Fibroblast of peridontal ligament (primary cell): ENCODE measurements around the gene DCUN1D2.

Source experiments
- DNase-seq: peaks from one replicate; pipeline ENCODE4 v3.0.0-alpha.2; 2010; ENCODE audit errors: extremely low read depth

Gene DCUN1D2

DNA sequence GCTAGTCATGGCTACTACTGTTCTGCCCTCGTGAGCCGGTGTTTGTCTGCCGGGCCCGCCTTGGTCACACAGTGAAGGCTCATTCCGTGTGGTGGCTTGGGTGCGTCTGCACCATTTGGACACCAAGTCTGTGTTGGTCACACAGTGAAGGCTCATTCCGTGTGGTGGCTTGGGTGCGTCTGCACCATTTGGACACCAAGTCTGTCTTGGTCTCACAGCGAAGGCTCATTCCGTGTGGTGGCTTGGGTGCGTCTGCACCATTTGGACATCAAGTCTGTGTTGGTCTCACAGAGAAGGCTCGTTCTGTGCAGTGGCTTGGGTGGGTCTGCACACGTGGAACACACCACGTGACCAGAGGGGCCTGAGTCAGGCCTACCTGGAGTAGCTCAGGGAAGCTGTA lies 29.0 kb upstream of the DCUN1D2 start:
- no peak for DNase-seq

DNA sequence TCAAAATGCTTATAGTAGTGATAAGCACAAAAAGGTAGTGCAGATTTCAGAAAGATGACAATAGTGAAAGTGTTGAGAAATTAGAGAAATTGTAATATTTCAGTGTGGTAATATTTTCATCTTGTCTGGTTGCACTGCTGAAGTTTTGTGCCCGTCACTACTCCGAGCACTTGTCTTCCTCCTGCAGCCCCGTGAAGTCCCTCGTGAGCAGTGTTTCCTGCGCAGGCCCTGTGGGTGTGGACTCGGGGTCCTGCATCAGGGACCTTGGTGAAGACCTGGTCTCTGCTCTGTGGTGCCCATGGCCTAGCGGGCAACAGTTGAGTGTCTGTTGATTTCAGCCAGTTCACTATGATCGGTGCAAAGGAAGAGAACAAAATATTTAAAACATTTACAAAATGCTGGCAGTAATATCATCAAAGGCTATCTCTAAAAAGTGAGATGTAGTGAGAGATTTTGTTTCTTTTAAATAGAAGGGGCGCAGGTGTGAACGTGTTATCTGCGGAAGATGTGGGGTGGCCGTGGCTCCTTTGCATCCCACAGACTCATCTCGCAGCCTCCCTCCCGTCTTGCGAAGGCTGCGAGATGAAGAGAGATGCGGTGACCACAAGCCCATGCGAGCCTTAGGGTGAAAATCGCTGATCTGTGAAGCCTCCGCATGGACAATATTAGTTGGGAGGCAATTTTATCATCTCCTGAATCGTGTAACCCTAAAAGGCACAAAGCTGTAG lies 27.7 kb upstream of the DCUN1D2 start:
- DNase-seq: no peak

DNA sequence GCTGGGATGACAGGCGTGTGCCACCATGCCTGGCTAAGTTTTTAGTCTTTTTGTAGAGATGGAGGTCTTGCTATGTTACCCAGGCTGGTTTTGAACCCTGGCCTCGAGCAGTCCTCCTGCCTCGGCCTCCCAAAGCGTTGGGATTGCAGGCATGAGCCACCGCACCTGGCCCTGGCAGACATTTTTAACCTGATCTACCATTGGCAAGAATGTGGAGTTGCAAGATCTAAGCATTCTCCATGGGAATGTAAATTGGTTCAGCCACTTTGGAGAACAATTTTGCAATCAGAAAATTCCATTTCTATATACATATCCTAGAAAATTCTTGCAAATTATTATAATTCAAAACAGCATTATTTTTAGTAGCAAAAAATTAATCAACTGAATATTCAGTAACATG lies 24.3 kb upstream of the DCUN1D2 start:
- DNase-seq: no peak

DNA sequence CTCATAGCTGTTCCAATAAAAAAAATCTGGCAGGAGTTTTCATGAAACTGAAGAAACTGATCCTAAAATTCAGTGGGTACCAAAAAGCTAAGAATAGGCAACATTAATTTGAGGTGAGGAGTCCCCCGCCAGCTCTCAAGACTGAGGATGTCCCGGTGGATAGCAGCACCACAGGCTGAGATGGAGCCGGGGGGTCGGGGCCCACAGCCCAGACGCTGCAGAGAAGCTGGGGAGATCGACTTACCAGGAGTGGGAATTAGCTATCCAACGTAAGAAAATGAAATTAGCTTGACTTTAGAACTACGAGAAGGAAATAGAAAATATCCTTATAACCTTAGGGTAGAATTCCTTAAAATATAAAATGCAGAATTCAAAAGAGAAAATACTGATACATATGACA lies 23.2 kb upstream of the DCUN1D2 start:
- DNase-seq: no peak

DNA sequence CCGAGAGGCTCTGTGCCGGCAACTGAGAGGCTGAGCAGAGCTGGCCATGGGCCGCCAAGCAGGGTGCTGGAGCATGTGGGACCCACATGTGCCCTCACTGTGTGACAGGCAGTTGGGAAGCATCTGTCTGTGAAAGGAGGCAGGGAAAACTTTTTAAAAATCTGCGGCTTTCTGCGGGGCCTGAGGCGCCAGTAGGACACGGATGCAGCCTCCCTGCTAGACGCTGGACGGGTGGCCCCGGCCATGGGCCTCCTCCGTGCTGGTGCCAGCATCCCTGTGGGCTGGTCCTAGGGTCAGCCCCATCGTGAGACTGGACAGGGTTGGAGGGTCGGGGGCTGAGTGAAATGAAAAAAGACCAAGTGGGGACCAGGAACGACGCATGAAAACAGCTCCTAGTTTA lies 20.9 kb upstream of the DCUN1D2 start:
- DNase-seq: no peak

DNA sequence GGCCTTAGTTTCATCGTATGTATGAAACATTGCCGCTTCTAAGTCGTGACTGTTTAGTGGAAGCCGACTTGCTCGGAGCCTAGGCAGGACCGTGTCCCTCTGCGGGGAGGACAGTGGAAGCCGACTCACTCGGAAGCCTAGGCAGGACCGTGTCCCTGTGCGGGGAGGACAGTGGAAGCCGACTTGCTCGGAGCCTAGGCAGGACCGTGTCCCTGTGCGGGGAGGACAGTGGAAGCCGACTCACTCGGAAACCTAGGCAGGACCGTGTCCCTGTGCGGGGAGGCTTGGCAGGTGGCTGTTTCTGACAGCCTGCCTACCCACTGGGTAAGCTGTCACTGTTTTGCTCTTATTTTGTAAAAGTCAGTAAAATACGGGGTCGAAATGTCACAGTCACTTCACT lies 20.4 kb upstream of the DCUN1D2 start:
- no peak for DNase-seq

DNA sequence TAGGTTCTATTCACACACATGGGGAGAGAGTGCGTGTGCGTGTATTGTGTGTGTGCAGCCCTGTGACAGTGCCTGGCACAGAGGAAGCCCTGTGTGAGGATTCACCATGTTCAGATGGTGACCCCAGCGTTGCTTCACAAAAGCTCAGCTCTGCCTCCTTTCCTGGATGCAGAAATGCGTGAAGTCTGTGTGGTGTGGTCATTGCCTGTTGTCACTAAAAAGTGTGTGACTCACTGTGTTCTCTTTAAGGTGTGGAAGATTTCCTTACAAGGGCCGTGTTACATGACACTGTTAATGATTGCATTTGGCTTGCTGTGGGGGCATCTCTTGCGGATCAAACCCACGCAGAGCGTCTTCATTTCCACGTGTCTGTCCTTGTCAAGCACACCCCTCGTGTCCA lies 19.5 kb upstream of the DCUN1D2 start:
- no peak for DNase-seq

DNA sequence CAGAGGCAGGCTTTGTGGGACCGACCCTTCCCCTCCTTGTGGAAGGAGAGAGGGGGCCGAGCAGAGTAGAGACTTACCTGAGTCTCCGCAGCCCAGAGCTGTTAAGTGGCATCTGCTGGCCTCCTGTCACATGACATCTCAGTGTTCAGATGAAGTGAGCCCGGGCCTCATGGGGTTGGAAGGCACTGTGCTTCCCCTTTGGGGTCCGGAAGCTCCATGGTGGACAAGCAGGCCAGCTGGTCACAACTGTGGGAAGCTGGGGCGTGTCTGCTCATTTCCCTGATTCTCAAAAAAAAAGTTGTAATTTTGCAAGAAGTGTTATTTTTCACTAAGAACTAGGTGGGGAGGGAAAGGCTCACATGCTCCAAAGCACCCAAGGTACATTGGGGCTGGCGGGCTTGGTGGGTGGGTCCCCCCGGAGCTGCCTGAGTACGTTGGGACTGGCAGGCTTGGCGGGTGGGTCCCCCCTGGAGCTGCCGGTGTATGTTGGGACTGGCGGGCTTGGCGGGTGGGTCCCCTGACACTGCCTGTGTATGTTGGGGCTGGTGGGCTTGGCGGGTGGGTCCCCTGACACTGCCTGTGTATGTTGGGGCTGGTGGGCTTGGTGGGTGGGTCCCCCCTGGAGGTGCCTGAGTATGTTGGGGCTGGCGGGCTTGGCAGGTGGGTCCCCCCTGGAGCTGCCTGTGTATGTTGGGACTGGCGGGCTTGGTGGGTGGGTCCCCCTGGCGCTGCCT lies 18.2 kb upstream of the DCUN1D2 start:
- DNase-seq: no peak

DNA sequence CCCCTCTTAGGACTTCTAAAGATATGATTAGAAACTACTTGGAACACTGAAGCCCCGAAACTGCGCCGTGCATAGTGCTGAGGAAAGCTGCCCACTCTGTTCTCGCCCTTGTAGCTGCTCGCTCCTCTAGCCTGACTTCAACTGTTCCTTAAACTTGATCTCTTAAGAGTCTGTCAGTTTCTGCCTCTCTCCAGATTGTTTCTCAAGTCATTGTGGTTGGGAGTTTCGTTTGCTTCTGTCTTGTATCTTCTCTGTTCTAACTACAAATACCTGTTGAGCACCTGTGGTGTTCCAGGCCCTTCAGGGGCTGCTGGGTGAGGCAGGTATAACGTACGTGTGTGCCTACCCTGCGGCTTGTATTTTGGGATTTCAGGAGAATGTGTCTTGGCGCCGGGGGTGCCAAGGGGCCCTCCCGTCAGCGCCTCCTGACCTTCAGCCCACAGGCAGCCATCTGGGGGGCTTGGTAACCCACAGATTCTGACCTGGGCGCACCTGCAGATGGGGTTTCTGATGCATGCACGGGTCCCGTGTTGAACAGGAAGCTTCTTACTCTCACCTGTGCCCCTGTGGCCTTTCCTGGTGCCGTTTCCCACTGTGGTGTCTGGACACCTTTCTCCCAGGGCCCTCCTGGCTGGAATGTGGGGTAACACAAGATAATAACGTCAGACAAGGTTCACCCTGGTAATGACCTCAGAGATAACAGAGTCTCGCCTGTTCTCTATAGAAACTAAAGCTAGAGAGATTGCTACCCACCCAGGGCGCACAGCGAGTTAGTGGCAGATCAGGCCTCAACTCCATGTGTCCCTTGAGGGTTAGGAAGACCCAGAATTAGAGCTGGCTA lies 17.2 kb upstream of the DCUN1D2 start:
- DNase-seq: no peak

DNA sequence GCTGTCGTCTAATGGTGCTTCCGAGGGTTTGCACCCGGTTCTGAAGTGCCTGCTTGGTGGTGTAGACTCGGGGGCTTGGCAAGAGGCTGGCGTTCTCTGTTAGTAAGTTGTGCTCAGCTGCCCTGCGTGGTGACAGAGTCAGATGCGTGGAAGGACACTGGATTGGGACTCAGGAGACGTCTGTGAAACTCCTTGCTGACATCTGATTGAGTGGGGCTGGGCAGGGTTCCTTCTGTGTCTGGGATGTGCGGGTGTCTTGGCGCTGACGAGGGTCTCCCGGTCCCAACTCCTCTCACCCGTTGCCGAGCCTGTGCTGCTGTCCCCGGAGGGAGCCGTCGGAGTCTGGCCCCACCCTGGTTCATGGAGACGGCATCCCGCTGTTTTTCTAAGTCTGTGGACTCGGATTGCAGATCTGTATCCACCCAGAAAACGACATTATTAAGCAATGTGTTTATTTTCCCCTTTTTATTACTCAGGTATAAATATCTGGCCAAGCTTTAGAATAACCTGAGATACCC lies 16.4 kb upstream of the DCUN1D2 start:
- no peak for DNase-seq

DNA sequence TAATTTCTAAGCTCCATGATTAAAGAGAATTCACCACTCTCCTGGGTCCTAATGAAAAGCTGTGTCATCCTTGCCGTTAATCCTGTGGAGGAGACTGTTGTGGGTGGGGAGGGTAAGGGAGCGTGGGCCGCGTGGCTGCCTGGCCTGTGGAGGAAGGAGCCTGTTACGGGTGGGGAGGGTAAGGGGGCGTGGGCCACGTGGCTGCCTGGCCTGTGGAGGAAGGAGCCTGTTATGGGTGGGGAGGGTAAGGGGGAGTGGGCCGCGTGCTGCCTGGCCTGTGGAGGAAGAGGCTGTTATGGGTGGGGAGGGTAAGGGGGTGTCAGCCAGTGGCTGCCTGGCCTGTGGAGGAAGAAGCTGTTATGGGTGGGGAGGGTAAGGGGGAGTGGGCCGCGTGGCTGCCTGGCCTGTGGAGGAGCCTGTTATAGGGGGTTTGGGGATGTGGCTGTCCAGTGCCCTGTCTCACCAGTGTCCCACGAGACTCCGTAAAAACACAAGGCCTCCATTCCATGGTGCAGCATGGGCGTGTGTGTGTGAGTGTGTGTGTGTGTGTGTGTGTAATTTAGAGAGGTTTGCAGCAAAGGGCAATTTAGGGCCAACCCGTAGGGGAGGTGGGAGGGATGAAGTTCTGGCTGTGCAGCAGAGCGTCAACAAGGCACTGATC lies 15.6 kb upstream of the DCUN1D2 start:
- peak; percentile 45 for DNase-seq

DNA sequence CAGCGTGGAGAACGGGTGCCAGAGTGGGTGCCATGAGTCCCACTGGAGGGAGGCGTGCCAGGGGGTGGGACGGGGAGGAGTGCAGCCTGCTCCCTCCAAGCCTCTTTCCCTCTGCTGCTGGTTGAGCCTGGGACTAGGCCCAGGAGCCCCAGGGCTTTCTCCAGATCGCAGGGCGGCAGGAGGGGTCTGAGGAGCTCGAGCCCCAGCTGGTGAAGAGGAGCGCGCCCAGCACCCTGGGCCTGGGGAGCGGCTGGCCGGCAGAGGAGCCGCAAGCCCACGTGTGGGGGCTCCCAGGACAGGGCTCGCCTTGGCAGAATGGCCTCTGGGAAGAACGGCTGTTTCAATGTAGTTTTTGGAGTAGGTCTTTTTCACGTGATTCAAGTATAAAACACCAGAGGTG lies 12.2 kb upstream of the DCUN1D2 start:
- no peak for DNase-seq

DNA sequence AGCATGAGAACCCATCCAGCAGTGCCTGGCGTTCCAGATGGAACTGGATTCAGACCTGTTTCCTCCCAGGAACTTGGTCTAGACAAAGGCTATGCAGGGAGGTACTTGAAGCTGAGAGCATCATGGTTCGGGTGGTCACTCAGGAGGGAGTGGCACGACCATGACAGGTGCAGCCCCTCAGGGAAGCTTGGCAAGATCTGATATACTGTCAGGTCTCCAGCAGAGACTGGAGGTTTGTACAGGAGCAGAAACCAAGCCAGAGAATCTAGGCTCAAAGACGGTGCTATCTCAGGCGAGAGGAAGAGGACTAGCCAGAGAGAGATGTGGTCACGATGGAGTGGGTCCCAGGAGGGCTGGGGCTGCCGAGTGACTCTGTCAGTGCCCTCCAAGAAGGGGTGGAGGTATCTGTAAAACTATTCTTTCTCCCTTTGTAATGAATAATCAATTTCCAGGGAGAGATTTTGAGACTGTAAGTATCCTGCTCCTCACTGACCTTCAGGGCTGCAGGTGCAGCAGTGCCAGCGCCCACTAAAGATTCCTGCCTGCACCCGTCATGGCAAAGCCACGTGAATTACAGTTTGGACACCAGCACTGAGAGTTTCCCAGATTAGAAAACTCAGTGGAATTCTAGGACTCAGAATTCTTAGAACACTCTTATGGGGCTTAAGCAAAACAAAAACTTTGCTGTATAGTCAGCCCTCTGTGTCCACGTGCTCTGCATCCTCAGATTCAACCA lies 10.2 kb upstream of the DCUN1D2 start:
- no peak for DNase-seq

DNA sequence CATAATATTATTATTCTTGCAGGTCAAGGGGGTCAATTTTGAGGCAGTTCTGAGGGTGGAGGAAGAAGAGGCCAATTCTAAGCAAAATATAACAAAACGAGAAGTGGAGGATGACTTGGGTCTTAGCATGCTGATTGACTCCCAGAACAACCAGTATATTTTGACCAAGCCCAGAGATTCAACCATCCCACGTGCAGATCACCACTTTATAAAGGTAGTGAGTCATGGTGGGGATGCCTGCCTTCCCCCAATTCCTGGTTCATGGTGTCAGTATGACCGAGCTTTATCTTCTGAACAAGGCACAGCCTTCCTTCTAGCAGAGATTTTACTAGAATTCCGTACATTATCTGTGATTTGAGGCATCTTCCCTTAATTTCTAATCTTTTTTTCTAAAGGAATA lies 9.4 kb upstream of the DCUN1D2 start:
- DNase-seq: peak; percentile 23

DNA sequence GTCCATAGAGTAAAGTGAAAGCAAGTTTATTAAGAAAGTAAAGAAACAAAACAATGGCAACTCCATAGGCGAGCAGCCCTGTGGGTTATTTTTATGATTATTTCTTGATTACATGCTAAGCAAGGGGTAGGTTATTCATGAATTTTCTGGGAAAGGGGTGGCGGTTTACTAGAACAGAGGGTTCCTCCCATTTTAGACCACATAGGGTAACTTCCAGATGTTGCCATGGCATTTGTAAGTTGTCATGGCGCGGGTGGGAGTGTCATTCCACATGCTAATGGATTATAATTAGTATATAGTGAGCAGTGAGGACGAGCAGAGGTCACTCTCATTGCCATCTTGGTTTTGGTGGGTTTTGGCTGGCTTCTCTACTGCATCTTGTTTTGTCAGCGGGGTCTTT lies 8.4 kb upstream of the DCUN1D2 start:
- DNase-seq: no peak

DNA sequence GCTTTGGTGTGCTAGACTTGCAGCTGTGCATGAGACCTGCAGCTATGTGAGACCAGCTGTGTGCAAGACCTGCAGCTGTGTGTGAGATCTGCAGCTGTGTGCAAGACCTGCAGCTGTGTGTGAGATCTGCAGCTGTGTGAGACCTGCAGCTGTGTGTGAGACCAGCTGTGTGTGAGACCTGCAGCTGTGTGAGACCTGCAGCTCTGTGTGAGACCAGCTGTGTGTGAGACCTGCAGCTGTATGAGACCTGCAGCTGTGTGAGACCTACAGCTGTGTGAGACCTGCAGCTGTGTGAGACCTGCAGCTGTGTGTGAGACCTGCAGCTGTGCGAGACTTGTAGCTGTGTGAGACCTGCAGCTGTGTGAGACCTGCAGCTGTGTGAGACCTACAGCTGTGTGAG lies 6.7 kb upstream of the DCUN1D2 start:
- DNase-seq: no peak

DNA sequence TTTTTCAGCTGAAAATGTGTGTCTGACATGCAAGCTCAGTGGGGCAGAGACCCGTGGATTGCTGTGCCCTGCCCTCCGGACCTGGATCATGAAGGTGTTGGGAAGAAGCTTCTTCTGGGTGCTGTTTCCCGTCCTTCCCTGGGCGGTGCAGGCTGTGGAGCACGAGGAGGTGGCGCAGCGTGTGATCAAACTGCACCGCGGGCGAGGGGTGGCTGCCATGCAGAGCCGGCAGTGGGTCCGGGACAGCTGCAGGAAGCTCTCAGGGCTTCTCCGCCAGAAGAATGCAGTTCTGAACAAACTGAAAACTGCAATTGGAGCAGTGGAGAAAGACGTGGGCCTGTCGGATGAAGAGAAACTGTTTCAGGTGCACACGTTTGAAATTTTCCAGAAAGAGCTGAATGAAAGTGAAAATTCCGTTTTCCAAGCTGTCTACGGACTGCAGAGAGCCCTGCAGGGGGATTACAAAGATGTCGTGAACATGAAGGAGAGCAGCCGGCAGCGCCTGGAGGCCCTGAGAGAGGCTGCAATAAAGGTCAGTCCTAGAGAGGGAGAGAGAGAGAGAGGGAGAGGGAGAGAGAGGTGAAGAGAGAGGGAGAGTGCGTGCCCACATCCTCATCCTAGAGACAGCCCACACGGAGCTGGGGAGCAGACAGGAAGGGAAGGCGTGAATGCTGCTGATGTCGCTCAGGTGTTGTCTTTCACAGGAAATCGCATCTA lies 5.1 kb upstream of the DCUN1D2 start:
- DNase-seq: peak; percentile 27

DNA sequence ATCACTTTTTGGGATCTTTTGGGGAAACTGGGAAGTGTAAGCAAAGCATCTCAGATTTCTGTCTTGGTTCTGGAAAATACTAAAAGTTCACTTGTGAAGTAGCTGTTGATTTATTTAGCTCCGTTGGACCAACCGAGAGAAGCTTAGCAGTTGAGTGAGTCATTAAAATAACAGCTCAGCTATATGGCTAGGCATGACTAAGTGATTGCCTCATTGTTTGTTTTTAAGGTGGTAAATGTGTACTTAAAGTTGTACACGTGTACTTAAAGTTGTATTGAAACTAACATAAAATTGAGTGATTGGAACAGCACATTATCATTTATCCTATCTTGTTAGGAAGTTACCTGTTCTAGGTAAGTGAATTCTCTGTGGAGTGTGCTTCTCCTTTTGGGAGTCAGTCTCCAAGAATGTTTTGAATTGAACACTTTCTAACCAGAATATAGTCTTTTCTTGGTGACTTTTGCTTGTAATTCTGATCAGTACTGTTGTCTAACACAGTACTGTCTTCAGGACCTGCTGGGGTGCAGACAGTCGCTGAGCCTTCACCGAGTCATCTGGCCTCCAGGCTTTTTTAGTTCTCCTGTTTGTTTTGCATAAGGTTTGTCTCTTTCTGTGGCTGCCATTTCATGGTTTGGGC lies 2.9 kb upstream of the DCUN1D2 start:
- DNase-seq: peak; percentile 95

DNA sequence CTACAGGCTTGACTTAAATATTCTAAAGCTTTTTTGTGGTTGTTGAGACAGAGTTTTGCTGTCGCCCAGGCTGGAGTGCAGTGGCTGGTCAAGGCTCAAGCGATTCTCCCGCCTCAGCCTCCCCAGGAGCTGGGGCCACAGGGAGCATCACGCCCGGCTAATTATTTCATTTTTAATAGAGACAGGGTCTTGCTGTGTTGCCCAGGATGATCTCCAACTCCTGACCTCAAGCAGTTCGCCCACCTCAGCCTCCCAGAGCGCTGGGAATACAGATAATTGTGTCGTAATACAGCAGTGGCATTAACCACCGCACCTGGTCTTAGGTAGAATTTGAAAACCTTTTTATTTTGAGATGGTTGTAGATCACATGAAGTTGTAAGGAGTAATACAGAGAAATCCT lies 1.5 kb upstream of the DCUN1D2 start:
- no peak for DNase-seq

DNA sequence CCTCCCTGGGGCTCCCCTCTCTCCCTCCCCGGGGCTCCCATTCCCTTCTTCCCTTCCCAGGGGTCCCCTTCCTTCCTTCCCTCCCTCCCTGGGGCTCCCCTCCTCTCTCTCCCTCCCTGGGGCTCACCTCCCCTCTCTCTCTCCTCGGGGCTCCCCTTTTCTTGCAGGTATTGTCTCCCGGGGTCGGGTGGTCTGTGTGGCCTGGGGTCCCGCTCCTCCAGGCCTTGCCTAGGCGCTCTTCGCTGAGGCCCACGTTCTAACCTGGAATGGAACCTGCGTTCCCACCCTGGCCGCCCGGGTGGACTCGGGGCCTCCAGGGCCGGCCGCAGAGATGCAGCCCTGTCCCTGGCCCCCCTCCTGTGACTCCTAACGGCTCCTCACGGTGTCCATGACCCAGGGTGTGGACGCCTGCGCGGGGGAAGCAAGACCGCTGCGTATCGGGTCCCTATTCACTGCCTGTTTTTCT lies 940 bp upstream of the DCUN1D2 start:
- peak; percentile 23 for DNase-seq
